Endothelial cell (in vitro differentiated cells): ENCODE data around the gene GET4. TPM values are rescaled to one million over a fixed set of nuclear protein-coding genes. Genes with fewer than 3 reads are reported as not detected.

Experiments
- DNase-seq: peaks from one replicate; pipeline ENCODE4 v3.0.0; 2021; ENCODE audit warnings: low spot score
- H3K27ac Mint-ChIP-seq: one replicate; pipeline ENCODE4 v1.8.0; 2021; ENCODE audit warnings: mixed read lengths, inconsistent platforms; ENCODE audit not compliant: unreplicated experiment
- H3K27me3 Mint-ChIP-seq: one replicate; pipeline ENCODE4 v1.8.0; 2021; ENCODE audit warnings: mild to moderate bottlenecking, moderate library complexity, mixed read lengths, inconsistent platforms; ENCODE audit not compliant: unreplicated experiment
- H3K36me3 Mint-ChIP-seq: one replicate; pipeline ENCODE4 v1.8.0; 2021; ENCODE audit warnings: mild to moderate bottlenecking, low read depth, mixed read lengths, inconsistent platforms; ENCODE audit not compliant: unreplicated experiment
- H3K4me1 Mint-ChIP-seq: one replicate; pipeline ENCODE4 v1.8.0; 2021; ENCODE audit warnings: mild to moderate bottlenecking, mixed read lengths, inconsistent platforms; ENCODE audit not compliant: unreplicated experiment
- H3K4me3 Mint-ChIP-seq: one replicate; pipeline ENCODE4 v1.8.0; 2021; ENCODE audit warnings: mild to moderate bottlenecking, mixed read lengths, inconsistent platforms; ENCODE audit not compliant: unreplicated experiment
- H3K9me3 Mint-ChIP-seq: one replicate; pipeline ENCODE4 v1.8.0; 2021; ENCODE audit warnings: mixed read lengths, inconsistent platforms; ENCODE audit not compliant: unreplicated experiment
- CTCF ChIP-seq: fragments of 200-600 bp; sonication (generic); IDR thresholded peaks from one replicate; pipeline ENCODE4 v1.5.0; 2021; ENCODE audit warnings: antibody characterized with exemption; ENCODE audit not compliant: unreplicated experiment
- total RNA-seq: library from RNA; stranded (reverse); fragmentation: NEBNext Ultra II Directional; extraction: Animal tissue kit (Norgen Biotek cat#: 25700); gene quantifications from one replicate; pipeline ENCODE4 v1.2.1, GENCODE V29; 2021; ENCODE audit not compliant: unreplicated experiment

The GET4 gene
- total RNA-seq, 1 donor from 2014 or later, result 61.3 TPM

GRCh38 chr7:883055-884021 is 7.0 kb downstream of the GET4 start:
- TF ChIP-seq CTCF, result no peak
- Mint-ChIP-seq H3K9me3 (no peaks in the 10 kb centered on the region), H3K36me3 (peaks cover 9% of the 10 kb centered on the region), H3K27me3 (peaks cover 7% of the 10 kb centered on the region), H3K4me3 (no peak overlapping the region), H3K27ac (no peak overlapping the region), H3K4me1 (peaks cover 6% of the 10 kb centered on the region)
- no peak for DNase-seq

GRCh38 chr7:884191-885003 is 8.0 kb downstream of the GET4 start:
- H3K36me3 Mint-ChIP-seq, result peaks cover 9% of the 10 kb centered on the region
- no peak for DNase-seq
- H3K9me3 Mint-ChIP-seq, result no peaks in the 10 kb centered on the region
- TF ChIP-seq CTCF, result no peak
- peaks cover under 1% of the 10 kb centered on the region for H3K4me1 Mint-ChIP-seq
- H3K27me3 Mint-ChIP-seq, result peaks cover 6% of the 10 kb centered on the region
- no peak overlapping the region for H3K4me3 Mint-ChIP-seq
- H3K27ac Mint-ChIP-seq, result no peak overlapping the region

GRCh38 chr7:885261-885892 is 9.0 kb downstream of the GET4 start:
- no peak for DNase-seq
- no peaks in the 10 kb centered on the region for H3K9me3 Mint-ChIP-seq
- peaks cover 6% of the 10 kb centered on the region for H3K27me3 Mint-ChIP-seq
- H3K4me3 Mint-ChIP-seq, result no peak overlapping the region
- TF ChIP-seq CTCF, result no peak
- peaks cover 11% of the 10 kb centered on the region for H3K36me3 Mint-ChIP-seq
- H3K27ac Mint-ChIP-seq, result no peak overlapping the region
- no peaks in the 10 kb centered on the region for H3K4me1 Mint-ChIP-seq

GRCh38 chr7:885893-886625 is 9.7 kb downstream of the GET4 start:
- Mint-ChIP-seq H3K9me3 (no peaks in the 10 kb centered on the region), H3K27me3 (peaks cover 6% of the 10 kb centered on the region), H3K36me3 (peaks cover 17% of the 10 kb centered on the region), H3K4me1 (no peaks in the 10 kb centered on the region), H3K4me3 (no peak overlapping the region), H3K27ac (no peak overlapping the region)
- no peak for TF ChIP-seq CTCF
- no peak for DNase-seq
